Activated T-cell treated with anti-CD3 and anti-CD28 coated beads for 24 hours (primary cell): ENCODE results near the gene GUCA2B.

Source experiments
- DNase-seq: peaks from one replicate; pipeline ENCODE4 v3.0.0-alpha.2; 2020; ENCODE audit warnings: low read depth

Gene GUCA2B

GRCh38 chr1:42191319-42191718, 38.1 kb downstream of the GUCA2B start:
- DNase-seq = no peak

- DNase-seq = no peak
Observed at GRCh38 chr1:42192106-42192505, 38.9 kb downstream of the GUCA2B start.

- no peak for DNase-seq
Observed at GRCh38 chr1:42195841-42196240, 42.6 kb downstream of the GUCA2B start.

- DNase-seq = no peak
Observed at GRCh38 chr1:42198251-42198650, 45.0 kb downstream of the GUCA2B start.

GRCh38 chr1:42201986-42202385, 48.8 kb downstream of the GUCA2B start:
- no peak for DNase-seq
